B cell (primary cell): ENCODE results near the gene NXT2. TPM values are rescaled to one million over a fixed set of nuclear protein-coding genes. Genes with fewer than 3 reads are reported as not detected.

Experiments used
- ATAC-seq: fragments of 200-7000 bp; cut with Tn5 transposase; one replicate; pipeline ENCODE4 v1.10.0; 2021; ENCODE audit warnings: low read depth, mild to moderate bottlenecking, moderate number of reproducible peaks, moderate library complexity
- CTCF ChIA-PET: fragments of 350-600 bp; sonication (Branson Sonifier 250); formaldehyde crosslinking; loops from one replicate; lab custom pipeline; 2021; ENCODE audit warnings: antibody characterized with exemption, inconsistent platforms; lab: Charles Lee
- POLR2A ChIA-PET: fragments of 350-600 bp; sonication (Branson Sonifier 250); formaldehyde crosslinking; loops from one replicate; lab custom pipeline; 2021; ENCODE audit warnings: antibody characterized with exemption; lab: Charles Lee
- DNase-seq: peaks from one replicate; pipeline ENCODE4 v3.0.0; 2013
- H2AFZ ChIP-seq: 2 replicates; pipeline ENCODE4 v1.6.1; 2012; ENCODE audit warnings: mild to moderate bottlenecking, low read depth, low read length; ENCODE audit not compliant: insufficient read depth, poor library complexity, severe bottlenecking
- H3K27ac ChIP-seq, 2 donors: 1 replicate in 1 of 2; 2 replicates in 1 of 2; pipeline ENCODE4 v1.5.1; 2012 to 2013; ENCODE audit warnings: low read length in 2 of 2, mild to moderate bottlenecking in 2 of 2, moderate library complexity in 1 of 2
- H3K27me3 ChIP-seq, 4 experiments: fragments of 200-600 bp in 1 of 4; sonication (generic) in 1 of 4; replicated peaks in 1 of 4; 1 replicate in 2 of 4; 2 replicates in 2 of 4; pipeline versions ENCODE4 v1.6.1 to v1.7.0; 2013 to 2016; ENCODE audit warnings: low read length in 3 of 4, mild to moderate bottlenecking in 2 of 4, mixed read lengths in 1 of 4, moderate library complexity in 1 of 4; ENCODE audit not compliant: insufficient read depth in 4 of 4, control insufficient read depth in 3 of 4; ENCODE audit errors: control extremely low read depth in 1 of 4
- H3K36me3 ChIP-seq, 2 experiments: replicated peaks in 1 of 2; 1 replicate in 1 of 2; 2 replicates in 1 of 2; pipeline versions ENCODE4 v1.6.1 to v1.7.1; 2013; ENCODE audit warnings: low read length in 1 of 2; ENCODE audit not compliant: insufficient read depth in 2 of 2, control insufficient read depth in 1 of 2; ENCODE audit errors: control extremely low read depth in 1 of 2, extremely low read depth in 1 of 2
- H3K4me1 ChIP-seq, 2 donors: fragments of 200-600 bp in 1 of 2; sonication (generic) in 1 of 2; 1 replicate in 1 of 2; 2 replicates in 1 of 2; pipeline versions ENCODE4 v1.5.1 to v1.6.1; 2013 to 2017; ENCODE audit warnings: low read length in 2 of 2; ENCODE audit not compliant: control insufficient read depth in 2 of 2, insufficient read depth in 2 of 2
- H3K4me2 ChIP-seq: replicated peaks from 2 replicates; pipeline ENCODE3; 2012; ENCODE audit warnings: mild to moderate bottlenecking, low read depth, low read length; ENCODE audit not compliant: poor library complexity, severe bottlenecking
- H3K4me3 ChIP-seq, 5 experiments: fragments of 200-600 bp in 1 of 5; sonication (generic) in 1 of 5; 1 replicate in 3 of 5; 2 replicates in 2 of 5; pipeline versions ENCODE4 v1.5.1 to v1.7.0; 2011 to 2016; ENCODE audit warnings: low read length in 4 of 5, mild to moderate bottlenecking in 4 of 5, low read depth in 2 of 5, control low read depth in 1 of 5, moderate library complexity in 1 of 5; ENCODE audit not compliant: insufficient read depth in 1 of 5; ENCODE audit errors: control extremely low read depth in 1 of 5, extremely low read depth in 1 of 5
- H3K79me2 ChIP-seq: fragments of 200-600 bp; sonication (generic); one replicate; pipeline ENCODE4 v1.6.0; 2016; ENCODE audit warnings: low read length; ENCODE audit not compliant: control insufficient read depth, insufficient read depth
- H3K9ac ChIP-seq: fragments of 200-600 bp; sonication (generic); 2 replicates; pipeline ENCODE4 v1.6.1; 2017; ENCODE audit warnings: mild to moderate bottlenecking, low read length, moderate library complexity
- H3K9me3 ChIP-seq, 3 donors: one replicate each; pipeline versions ENCODE4 v1.6.1 to v1.7.1; 2013; ENCODE audit warnings: low read length in 2 of 3; ENCODE audit not compliant: control insufficient read depth in 2 of 3, insufficient read depth in 1 of 3; ENCODE audit errors: control extremely low read depth in 1 of 3
- H4K20me1 ChIP-seq: 2 replicates; pipeline ENCODE4 v1.6.0; 2012; ENCODE audit warnings: mild to moderate bottlenecking, low read length; ENCODE audit not compliant: insufficient read depth, control insufficient read depth, poor library complexity, severe bottlenecking
- H3K27ac Mint-ChIP-seq: one replicate; pipeline ENCODE4 v1.8.0; 2021; ENCODE audit warnings: mixed read lengths
- H3K27me3 Mint-ChIP-seq: one replicate; pipeline ENCODE4 v1.8.0; 2021; ENCODE audit warnings: mixed read lengths
- H3K4me1 Mint-ChIP-seq: one replicate; pipeline ENCODE4 v1.8.0; 2021; ENCODE audit warnings: mixed read lengths
- H3K4me3 Mint-ChIP-seq: one replicate; pipeline ENCODE4 v1.8.0; 2021; ENCODE audit warnings: mixed read lengths
- H3K9me3 Mint-ChIP-seq: one replicate; pipeline ENCODE4 v1.8.0; 2022; ENCODE audit warnings: mixed read lengths; ENCODE audit not compliant: insufficient read depth
- CTCF ChIP-seq: fragments of 200-600 bp; IDR thresholded peaks from one replicate; pipeline ENCODE4 v1.8.0; 2022; ENCODE audit warnings: antibody characterized with exemption, mild to moderate bottlenecking
- EZH2 ChIP-seq: IDR thresholded peaks from 2 replicates; pipeline ENCODE4 v1.6.1; 2012; ENCODE audit warnings: borderline replicate concordance, low read depth, mild to moderate bottlenecking, moderate library complexity, low read length; ENCODE audit not compliant: insufficient read depth, poor library complexity, severe bottlenecking
- WGBS: methylation state at CpG from one replicate; pipeline ENCODE4 v1.1.5; 2013; ENCODE audit warnings: missing lambda C conversion rate; ENCODE audit not compliant: insufficient coverage; 5-methylcytosine and 5-hydroxymethylcytosine counted together
- intact Hi-C: fragments of 100-400 bp; cut with micrococcal nuclease; formaldehyde crosslinking; loops from one replicate; pipeline ENCODE4 v1.10.0; 2022
- polyA plus RNA-seq: library from polyadenylated mRNA; depleted of rRNA; stranded (reverse); fragments of >200 nt; gene quantifications from 2 replicates; pipeline ENCODE4 v1.2.3, GENCODE V29; 2012
- total RNA-seq, 2 donors: library from RNA; stranded (reverse); fragments of 120-200 nt in 1 of 2; gene quantifications; 1 replicate in 1 of 2; 2 replicates in 1 of 2; pipeline versions ENCODE4 v1.2.3 to v1.2.4, GENCODE V29; 2013 to 2022

NXT2 gene
- total and polyA plus RNA-seq, 2 donors (not counting 1 experiment from before 2014, with no cell fraction given) = 3.1 to 9.5 TPM

DNA sequence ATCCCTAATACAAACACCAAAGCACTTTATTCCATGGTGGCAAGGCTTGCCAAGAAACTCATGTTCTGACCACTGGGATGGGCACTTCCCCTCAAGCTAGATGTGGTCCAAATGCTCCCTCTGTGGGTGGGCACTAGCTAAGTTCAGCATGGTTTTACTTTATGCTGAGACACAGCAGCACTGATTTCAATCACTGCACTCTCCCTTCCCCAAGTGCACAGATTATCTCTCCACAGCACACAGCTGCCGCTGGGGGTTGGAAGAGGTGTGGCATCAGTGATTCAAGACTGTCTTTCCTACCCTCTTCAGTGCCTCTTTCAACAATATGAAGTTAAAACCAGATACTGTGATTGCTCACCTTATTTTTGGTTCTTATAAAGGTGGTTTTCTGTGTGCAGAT lies 38.2 kb upstream of the NXT2 start:
- Histone ChIP-seq H2AFZ (no peak overlapping the region), H3K4me3 (no peak overlapping the region), H3K9ac (no peak overlapping the region), H3K27ac (no peak overlapping the region), H3K9me3 (no peaks in the 10 kb centered on the region), H3K36me3 (no peaks in the 10 kb centered on the region), H3K79me2 (no peaks in the 10 kb centered on the region), H3K27me3 (peaks cover 0 to 3% (median 0%) of the 10 kb centered on the region in 4 experiments), H4K20me1 (no peaks in the 10 kb centered on the region), H3K4me1 (no peaks in the 10 kb centered on the region), H3K4me2 (no peak overlapping the region)
- Mint-ChIP-seq H3K9me3 (no peaks in the 10 kb centered on the region), H3K27ac (no peak overlapping the region), H3K4me3 (no peak overlapping the region), H3K4me1 (no peaks in the 10 kb centered on the region), H3K27me3 (peaks cover 4% of the 10 kb centered on the region)
- intact Hi-C loops = no loop called here
- ATAC-seq (no peak), DNase-seq (no peak)
- TF ChIP-seq CTCF (no peak), EZH2 (no peak)
- ChIA-PET CTCF (no interaction called here), POLR2A (no interaction called here)
- no CpG with 5 or more reads among the region's 1 CpG for WGBS

DNA sequence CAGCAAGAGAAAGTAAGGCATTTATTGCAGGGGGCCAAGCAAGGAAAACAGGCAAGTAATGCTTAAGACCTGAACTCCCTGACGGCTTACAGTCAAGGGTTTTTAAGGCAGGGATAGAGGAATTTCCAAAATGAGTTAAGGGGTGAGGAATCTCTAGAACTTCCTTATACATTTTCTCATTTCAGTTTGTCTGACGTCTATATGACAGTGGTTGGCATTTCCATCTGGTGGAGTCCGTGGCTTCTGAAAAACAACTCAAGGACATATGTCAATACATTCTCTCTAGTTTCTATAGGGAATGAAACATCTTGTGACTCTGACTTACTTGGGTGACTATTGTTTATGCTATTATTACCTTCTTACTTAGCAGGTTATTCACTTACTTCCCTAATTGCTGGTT lies 35.5 kb upstream of the NXT2 start:
- H3K27me3 Mint-ChIP-seq = peaks cover 4% of the 10 kb centered on the region
- Histone ChIP-seq H3K27ac (no peak overlapping the region), H3K4me1 (no peaks in the 10 kb centered on the region), H2AFZ (no peak overlapping the region), H3K4me2 (no peak overlapping the region), H3K27me3 (peaks cover 0 to 3% (median 0%) of the 10 kb centered on the region in 4 experiments), H3K9me3 (no peaks in the 10 kb centered on the region), H3K9ac (no peak overlapping the region), H3K4me3 (no peak overlapping the region), H3K36me3 (no peaks in the 10 kb centered on the region), H3K79me2 (no peaks in the 10 kb centered on the region), H4K20me1 (no peaks in the 10 kb centered on the region)
- WGBS = no CpG with 5 or more reads among the region's 3 CpGs
- intact Hi-C loops = no loop called here
- ATAC-seq (no peak), DNase-seq (no peak)
- no peak overlapping the region for H3K4me3 Mint-ChIP-seq
- CTCF ChIA-PET = no interaction called here
- POLR2A ChIA-PET = no interaction called here
- H3K27ac Mint-ChIP-seq = no peak overlapping the region
- no peaks in the 10 kb centered on the region for H3K4me1 Mint-ChIP-seq
- no peak for TF ChIP-seq CTCF
- TF ChIP-seq EZH2 = no peak
- no peaks in the 10 kb centered on the region for H3K9me3 Mint-ChIP-seq
